ENCODE results near the gene CD8A.

The CD8A gene

DNA sequence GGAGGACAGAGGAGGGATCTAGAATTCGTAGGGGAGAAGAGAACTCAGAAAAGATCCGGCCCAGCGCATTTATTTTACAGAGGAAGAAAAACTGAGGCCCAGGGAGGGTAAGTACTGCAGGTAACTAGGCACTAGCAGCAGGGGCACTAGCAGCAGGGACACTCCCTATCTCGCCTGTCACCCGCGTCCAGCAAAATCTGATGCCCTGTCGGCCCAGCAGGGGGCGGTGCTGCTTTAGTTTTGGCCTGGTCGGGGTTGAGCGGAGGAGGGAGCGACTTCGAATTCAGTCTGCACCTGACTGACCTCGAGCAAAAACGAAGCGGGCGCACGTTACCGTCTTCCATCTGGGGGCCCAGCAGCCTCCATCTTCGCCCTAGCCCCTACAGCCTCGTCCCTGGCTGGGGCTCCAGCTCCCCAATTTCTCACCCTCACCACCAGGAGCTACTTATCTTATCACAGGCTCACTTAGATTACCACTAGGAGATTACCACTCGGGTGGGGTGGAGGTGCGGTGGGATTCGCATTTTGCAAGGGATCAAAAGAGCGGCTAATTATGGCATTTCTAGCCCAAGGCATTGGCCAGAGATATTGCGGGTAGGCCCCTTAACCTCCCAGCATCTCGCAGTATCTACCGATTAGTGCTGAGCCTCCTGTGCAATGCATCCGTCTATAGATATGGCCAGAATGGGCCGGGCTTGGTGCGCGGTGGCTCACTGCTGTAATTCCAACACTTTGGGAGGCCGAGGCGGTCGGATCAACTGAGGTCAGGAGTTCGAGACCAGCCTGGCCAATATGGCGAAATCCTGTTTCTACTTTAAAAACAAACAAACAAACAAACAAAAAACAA, 17.8 kb upstream of the CD8A start:
- peak; percentile 87 for DNase-seq (ENCODE audit: low spot score)

- DNase-seq (ENCODE audit: low spot score), result peak; percentile 68
Observed at GRCh38 chr2:86807468-86808275, 17.0 kb upstream of the CD8A start.

GRCh38 chr2:86807133-86807467, 16.4 kb upstream of the CD8A start:
- no peak for DNase-seq (ENCODE audit: low spot score)

- no peak for DNase-seq (ENCODE audit: low spot score)
Observed at GRCh38 chr2:86806059-86806857, 15.5 kb upstream of the CD8A start.

DNA sequence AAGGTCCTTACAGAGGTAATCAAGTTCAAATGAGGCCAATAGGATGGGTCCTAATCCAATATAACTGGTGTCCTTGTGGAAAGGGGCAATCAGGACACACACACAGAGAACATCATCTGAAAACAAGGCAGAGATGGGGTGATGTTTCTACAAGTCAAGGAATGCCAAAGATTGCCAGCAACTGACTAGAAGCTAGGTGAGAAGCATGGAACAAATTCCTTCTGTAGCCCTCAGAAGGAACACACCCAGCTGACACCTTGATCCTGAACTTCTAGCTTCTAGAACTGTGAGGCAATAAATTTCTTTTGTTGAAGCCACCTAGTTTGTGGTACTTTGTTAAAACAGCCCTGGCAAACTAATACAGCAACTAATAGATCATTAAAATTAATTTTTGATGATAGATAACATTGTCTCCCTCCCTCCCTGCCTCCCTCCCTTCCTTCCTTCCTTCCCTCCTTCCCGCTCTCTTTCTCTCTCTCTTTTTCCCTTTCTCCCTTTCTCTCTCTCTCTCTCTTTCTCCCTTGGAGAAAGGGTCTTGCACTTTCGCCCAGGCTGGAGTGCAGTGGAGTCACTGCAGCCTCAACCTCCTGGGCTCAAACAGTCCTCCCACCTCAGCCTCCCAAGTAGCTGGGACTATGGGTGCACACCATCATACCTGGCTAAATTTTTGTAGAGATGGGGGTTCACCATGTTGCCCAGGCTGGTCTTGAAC, 10.3 kb upstream of the CD8A start:
- no peak for DNase-seq (ENCODE audit: low spot score)

DNA sequence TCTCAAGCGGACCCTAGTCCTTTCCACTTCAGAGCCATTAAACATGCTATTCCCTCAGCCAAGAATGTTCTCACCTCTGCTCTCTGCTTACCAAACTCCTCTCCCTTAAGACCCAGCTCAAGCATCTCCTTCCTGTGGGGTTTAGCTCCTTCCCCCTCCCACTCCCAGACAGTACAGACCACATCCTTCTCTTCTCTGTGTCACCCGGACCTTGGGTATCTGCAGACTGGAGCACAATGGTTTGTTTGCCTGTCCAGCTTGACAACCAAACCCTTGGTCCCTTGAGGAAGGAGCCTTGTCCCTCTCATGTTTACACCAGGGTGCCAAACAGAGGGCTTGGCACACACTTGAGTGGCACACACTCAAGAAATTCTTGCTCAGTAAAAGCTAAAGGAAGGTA, 4.1 kb upstream of the CD8A start:
- no peak for DNase-seq (ENCODE audit: low spot score)

DNA sequence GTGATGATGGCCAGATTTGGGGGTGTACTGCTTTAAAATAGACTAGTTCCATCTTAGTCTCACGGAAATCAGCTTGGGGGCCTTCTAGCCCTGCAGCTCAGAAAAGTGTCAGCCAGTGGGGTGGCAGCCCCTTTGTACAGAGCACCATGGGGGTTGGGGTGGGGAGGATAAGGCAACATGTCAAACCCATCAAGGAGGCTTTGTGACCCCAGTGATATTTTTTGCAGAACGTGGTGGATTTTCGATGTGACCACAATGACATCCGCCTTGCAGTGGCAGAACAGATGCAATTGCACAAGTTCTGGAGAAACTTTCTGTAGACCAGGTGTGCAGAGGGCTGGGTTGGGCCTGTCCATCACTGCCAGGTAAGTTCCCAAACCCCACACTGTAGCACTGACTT, 3.0 kb upstream of the CD8A start:
- DNase-seq (ENCODE audit: low spot score), result no peak

DNA sequence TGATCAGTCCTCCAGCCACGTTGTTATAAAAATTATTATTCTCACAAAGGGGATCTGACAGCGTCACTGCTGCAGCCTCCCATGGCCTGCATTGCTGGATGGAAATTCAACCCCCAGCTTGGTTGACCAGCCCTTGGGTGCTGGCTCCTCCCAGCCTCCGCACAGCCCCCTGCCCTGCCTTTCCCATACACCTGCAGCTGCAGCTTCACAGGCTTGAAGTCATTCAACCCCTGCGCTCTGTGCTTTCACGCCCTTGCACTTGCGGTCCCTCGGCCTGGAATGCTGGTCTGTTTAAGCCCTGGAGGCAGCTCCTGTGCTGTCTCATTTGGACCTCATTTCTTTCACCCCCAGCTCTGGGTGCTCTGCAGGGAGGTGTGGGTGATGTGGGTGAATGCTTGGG, 860 bp upstream of the CD8A start:
- DNase-seq (ENCODE audit: low spot score), result no peak

DNA sequence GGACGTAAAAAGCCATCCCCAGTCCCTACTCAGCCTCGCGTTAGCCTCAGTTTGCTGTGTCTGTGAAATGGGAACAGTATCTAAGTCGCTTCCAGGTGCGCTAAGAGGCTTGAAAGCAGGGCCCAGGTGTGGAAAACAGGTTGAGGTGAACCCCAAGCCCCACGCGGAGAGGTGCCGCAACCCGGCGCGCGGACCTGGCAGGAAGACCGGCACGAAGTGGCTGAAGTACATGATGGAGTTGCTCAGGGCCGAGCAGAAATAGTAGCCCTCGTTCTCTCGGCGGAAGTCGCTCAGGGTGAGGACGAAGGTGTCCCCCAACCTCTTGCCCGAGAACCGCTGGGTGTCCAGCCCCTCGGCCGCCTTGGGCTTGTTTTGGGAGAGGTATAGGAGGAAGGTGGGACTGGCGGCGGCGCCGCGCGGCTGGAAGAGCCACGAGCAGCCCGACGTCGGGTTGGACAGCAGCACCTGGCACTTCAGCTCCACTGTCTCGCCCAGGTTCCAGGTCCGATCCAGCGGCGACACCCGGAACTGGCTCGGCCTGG, 508 bp downstream of the CD8A start:
- no peak for DNase-seq (ENCODE audit: low spot score)

- no peak for DNase-seq (ENCODE audit: low spot score)
Observed at GRCh38 chr2:86789687-86790133, 1.0 kb downstream of the CD8A start.

- DNase-seq (ENCODE audit: low spot score), result no peak
Observed at GRCh38 chr2:86788881-86789686, 1.6 kb downstream of the CD8A start.

DNA sequence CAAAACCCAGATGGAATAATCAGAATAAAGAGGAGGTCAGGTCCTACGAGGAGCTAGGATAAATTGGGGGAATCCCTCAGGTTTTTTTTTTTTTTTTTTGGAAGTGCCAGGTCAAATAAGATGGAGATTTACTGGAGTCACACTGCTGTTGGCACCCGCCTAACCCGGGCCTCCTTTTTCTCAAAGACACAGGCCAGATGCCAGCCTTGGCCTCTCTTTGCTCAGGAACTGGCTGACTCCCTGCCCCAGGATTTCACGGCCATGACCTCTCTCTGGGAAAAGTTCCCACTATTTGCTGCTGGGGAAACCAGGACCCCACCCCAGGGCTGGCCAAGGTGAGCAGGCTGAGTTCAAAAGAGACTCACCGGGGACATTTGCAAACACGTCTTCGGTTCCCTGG, 2.5 kb downstream of the CD8A start:
- no peak for DNase-seq (ENCODE audit: low spot score)

DNA sequence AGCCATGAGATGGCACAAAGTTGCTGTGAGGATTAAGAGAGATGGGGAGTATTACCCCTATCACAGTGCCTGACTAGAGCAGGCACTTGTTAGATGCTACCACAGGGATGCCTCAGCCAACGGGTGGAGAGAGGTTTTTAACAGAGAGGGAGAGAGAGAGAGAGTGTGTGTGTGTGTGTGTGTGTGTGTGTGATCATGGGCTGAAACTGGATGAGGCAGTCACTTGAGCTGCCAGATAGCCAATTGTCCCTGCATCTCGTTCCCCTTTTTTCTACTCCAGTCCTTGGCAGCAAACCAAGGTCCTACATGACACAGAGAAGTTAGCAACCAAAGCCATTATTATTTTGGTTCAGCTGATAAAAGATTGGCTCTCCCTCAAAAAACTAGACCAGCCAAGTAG, 3.0 kb downstream of the CD8A start:
- DNase-seq (ENCODE audit: low spot score), result no peak

DNA sequence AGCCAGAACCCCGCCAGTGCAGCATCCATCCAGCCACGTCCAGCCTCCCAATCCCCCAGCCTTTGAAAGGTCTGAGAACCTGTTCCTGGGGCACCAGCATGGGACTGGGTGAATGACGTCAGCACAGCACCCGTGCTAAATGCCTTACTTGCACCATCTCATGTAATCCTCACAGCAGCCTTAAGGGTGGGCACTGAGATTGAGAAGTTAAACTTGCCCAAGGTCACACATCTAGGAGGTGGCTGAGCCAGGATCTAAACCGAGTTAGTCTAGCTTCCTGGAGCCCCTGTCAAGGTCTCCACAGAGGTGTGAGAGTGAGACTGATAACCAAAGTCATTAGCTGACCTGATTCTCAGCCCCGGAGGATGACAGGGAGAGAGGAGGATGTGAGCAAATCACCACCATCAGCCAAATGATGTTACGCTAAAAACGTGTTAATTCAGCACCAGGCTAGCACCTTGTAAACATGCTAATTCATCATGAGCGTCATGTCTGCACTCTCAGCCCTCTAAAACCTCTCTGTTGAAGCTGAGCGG, 4.6 kb downstream of the CD8A start:
- DNase-seq (ENCODE audit: low spot score), result no peak

DNA sequence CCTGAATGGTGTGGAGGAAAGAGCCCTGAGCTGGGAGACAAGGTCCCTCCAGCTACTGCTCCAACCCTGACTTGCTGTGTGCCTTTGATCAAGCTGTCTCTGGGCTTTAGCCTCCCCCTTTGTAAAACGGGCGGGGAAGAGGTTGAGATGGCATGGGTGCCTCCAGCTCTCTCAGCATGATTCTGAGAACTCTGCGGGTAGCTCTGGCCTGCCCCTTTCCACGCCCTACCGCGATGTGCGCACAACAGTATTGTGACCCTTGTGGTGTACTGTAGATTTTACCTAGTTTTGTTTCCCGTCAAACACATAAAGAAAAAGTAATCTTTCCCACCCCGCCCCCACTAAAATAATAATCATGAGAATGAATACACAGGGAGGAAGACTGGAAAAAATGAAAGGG, 5.3 kb downstream of the CD8A start:
- DNase-seq (ENCODE audit: low spot score), result no peak

DNA sequence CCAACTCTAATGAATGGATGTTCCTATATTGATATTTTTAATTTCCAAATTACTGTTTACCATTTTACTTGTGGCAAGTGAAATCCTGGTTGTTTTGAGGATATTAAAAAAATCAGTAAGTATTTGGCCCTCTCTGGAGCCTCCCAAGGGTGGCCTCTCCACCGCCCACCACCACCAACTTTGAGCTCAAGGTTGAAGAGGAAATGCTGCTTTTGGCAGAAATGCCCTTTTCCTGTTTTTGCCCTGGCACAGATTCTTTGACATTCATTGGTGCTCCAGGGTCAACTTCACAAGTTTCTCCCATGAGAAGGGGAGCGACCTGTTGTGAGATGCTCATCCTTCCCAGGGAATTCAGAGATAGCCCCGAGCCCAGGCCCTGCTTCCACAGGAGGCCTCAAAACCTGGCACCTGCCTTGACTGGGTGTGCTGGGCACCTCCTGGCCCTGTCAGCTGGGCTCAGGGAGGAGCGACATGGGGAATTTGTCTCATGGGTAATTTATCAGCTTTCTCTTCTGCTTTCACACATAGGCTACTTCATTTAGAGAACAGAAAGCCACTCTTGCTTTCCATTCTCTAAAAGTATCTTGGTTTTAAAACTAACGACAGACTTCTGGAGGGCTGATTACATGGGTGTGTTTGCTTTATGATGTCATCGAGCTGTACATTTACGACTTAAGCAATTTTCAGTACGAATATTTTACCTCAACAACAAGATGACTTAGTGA, 6.9 kb downstream of the CD8A start:
- DNase-seq (ENCODE audit: low spot score), result no peak

DNA sequence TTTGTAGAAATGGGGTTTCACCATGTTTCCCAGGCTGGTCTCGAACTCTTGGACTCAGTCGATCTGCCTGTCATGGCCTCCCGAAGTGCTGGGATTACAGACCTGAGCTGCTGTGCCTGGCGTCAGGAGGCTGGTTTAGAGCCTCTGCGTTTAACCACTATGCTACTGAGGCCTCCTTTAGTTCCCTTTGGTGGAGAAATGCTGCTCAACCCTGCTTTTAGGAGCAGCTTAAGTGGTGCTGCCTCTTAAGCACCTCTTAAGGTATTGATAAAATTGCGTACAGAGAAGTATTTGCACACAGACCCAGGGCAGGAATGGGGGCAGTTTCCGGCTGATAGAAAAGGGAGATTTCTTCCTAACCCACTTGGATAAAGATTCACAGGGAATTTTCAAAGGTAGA, 8.0 kb downstream of the CD8A start:
- DNase-seq (ENCODE audit: low spot score), result no peak

DNA sequence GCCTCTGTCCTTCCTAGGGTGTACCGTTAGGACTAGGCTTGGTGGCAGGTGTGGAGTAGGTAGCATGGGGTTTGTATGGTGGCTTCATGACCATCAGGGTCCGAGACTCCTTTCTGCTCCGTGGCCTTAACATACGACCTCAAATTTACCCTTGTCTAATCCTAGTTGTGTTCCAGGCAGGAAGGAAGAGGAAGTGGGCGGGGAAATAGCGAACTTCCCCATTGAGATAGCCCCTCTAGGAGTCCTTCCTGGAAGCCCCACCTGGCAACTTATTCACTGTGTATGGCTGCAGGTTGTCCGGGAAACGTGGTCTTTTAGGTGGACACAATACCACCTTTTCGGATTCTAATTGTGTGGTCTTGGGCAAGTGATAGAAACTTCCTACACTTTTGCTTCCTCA, 9.3 kb downstream of the CD8A start:
- no peak for DNase-seq (ENCODE audit: low spot score)

GRCh38 chr2:86779971-86780370, 10.7 kb downstream of the CD8A start:
- DNase-seq (ENCODE audit: low spot score), result no peak

DNA sequence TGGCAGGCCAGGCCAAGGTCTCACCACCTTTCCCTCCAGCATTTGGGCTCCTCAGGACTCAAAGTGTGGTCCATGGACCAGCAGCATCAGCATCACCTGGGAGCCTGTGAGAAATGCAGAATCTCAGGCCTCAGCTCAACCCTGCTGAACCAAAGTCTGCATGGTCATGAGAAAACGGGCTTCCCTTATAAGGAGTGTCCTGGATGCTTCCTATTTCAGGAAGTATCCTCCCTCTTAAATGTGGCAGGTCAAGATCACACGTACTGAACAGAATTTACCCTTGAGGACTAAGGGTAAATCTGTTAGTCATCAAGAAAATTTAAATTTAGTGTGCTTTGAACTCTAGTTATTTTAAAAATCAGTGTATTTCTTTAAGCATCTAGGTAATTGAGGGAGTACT, 11.8 kb downstream of the CD8A start:
- DNase-seq (ENCODE audit: low spot score), result no peak
